ENCODE measurements around the gene INPP5E. TPM values are rescaled to one million over a fixed set of nuclear protein-coding genes. Genes with fewer than 3 reads are reported as not detected.

Gene INPP5E
- total and polyA plus RNA-seq, 2 experiments from 2014 or later: 5.8 to 13.4 TPM

DNA sequence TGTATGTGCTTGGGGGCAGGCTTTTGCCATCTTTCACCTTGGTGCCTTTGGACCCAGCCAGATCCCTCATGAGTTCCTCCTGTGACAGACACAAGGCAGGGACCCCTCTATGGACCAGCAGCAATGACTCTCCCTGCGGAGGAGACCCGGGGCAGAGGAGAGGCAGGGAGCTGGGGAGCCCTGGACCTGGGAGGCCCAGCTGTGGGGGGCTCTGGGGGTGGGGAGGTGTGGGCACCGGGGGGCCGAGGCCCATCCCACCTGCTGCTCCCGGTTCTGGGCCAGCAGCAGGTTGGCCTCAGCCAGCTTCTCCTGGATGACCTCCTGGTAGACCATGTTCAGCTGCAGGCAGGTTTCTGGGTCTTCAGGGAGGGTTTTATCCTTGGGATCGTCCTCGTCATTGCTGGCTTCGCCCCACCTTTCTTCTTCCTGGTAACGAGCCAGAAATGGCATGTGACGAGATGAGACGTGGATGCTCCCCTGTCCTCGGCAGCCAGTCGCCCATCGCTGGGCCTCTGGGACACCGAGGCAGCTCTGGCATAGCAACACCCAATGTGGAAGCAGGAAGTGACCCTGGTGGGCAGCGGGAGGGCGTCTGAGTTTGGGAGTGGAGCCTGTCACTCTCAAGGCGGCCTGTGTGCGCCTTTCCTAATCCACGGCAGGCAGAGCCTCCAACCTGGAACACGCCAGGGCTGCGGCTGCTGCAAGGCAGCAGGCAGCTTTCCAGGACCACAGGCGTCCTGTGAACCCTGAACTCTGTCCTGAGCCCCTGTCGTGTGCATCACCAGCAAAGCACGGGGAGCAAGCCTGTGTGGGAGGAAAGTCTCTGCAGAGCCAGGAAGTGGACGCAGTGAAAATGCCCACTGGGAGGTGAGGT lies 44.1 kb downstream of the INPP5E start (continued):
- TF ChIP-seq, protein P1, sequence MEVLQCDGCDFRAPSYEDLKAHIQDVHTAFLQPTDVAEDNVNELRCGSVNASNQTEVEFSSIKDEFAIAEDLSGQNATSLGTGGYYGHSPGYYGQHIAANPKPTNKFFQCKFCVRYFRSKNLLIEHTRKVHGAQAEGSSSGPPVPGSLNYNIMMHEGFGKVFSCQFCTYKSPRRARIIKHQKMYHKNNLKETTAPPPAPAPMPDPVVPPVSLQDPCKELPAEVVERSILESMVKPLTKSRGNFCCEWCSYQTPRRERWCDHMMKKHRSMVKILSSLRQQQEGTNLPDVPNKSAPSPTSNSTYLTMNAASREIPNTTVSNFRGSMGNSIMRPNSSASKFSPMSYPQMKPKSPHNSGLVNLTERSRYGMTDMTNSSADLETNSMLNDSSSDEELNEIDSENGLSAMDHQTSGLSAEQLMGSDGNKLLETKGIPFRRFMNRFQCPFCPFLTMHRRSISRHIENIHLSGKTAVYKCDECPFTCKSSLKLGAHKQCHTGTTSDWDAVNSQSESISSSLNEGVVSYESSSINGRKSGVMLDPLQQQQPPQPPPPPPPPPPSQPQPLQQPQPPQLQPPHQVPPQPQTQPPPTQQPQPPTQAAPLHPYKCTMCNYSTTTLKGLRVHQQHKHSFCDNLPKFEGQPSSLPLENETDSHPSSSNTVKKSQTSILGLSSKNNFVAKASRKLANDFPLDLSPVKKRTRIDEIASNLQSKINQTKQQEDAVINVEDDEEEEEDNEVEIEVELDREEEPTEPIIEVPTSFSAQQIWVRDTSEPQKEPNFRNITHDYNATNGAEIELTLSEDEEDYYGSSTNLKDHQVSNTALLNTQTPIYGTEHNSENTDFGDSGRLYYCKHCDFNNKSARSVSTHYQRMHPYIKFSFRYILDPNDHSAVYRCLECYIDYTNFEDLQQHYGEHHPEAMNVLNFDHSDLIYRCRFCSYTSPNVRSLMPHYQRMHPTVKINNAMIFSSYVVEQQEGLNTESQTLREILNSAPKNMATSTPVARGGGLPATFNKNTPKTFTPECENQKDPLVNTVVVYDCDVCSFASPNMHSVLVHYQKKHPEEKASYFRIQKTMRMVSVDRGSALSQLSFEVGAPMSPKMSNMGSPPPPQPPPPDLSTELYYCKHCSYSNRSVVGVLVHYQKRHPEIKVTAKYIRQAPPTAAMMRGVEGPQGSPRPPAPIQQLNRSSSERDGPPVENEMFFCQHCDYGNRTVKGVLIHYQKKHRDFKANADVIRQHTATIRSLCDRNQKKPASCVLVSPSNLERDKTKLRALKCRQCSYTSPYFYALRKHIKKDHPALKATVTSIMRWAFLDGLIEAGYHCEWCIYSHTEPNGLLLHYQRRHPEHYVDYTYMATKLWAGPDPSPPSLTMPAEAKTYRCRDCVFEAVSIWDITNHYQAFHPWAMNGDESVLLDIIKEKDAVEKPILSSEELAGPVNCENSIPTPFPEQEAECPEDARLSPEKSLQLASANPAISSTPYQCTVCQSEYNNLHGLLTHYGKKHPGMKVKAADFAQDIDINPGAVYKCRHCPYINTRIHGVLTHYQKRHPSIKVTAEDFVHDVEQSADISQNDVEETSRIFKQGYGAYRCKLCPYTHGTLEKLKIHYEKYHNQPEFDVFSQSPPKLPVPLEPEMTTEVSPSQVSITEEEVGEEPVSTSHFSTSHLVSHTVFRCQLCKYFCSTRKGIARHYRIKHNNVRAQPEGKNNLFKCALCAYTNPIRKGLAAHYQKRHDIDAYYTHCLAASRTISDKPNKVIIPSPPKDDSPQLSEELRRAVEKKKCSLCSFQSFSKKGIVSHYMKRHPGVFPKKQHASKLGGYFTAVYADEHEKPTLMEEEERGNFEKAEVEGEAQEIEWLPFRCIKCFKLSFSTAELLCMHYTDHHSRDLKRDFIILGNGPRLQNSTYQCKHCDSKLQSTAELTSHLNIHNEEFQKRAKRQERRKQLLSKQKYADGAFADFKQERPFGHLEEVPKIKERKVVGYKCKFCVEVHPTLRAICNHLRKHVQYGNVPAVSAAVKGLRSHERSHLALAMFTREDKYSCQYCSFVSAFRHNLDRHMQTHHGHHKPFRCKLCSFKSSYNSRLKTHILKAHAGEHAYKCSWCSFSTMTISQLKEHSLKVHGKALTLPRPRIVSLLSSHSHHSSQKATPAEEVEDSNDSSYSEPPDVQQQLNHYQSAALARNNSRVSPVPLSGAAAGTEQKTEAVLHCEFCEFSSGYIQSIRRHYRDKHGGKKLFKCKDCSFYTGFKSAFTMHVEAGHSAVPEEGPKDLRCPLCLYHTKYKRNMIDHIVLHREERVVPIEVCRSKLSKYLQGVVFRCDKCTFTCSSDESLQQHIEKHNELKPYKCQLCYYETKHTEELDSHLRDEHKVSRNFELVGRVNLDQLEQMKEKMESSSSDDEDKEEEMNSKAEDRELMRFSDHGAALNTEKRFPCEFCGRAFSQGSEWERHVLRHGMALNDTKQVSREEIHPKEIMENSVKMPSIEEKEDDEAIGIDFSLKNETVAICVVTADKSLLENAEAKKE (CRISPR knock-in tag; IDR thresholded peaks at IDR 0.05): no peak
- no peak for TF ChIP-seq EZH2phosphoT487 (IDR thresholded peaks at IDR 0.05; ENCODE audit: unreplicated experiment)

DNA sequence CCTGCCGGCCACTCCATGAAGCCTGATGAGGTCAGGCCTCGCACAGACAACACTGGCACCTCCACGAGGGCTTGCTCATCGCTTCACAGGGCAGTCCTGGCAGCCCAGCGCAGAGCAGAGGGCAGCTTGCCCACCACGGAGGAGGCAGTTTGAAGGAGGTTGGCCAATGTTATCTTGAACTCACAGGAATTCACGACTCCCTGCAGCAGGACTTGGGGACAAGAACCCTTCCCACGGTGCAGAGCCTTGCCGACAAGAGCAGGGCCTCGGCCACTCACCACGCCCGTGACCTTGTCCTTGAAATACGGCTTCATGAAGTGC lies 44.7 kb downstream of the INPP5E start:
- no peak overlapping the region for H3K4me2 ChIP-seq
- Mint-ChIP-seq H3K9me3 (no peaks in the 10 kb centered on the region), H3K4me1 (peaks cover 9% of the 10 kb centered on the region), H3K4me3 (no peak overlapping the region), H3K27me3 (ENCODE audit: insufficient read depth, low read depth, poor library complexity) (peaks cover 12% of the 10 kb centered on the region), H3K36me3 (ENCODE audit: low read depth) (peaks cover 66% of the 10 kb centered on the region), H3K27ac (no peak overlapping the region; the same call in 1 of the 2 replicates)
- no peaks in the 10 kb centered on the region for H3K9me2 ChIP-seq (ENCODE audit: insufficient read depth)
- H2AFZ ChIP-seq: no peak overlapping the region
- peaks cover 3% of the 10 kb centered on the region; the same call in 1 of the 2 replicates for H3K4me1 ChIP-seq (ENCODE audit: insufficient read depth)
- H3K79me2 ChIP-seq (replicated peaks; ENCODE audit: insufficient read depth): peaks cover 32% of the 10 kb centered on the region
- no peak overlapping the region for H3K4me3 ChIP-seq
- ATAC-seq: no peak
- H3F3A ChIP-seq (replicated peaks; ENCODE audit: low read depth): peaks cover 4% of the 10 kb centered on the region; the same call in 1 of the 2 replicates
- no peaks in the 10 kb centered on the region for H3K27me3 ChIP-seq (ENCODE audit: insufficient read depth)
- H3K27ac ChIP-seq (ENCODE audit: low read depth): no peak overlapping the region
- no peak for DNase-seq (ENCODE audit: low spot score)
- H3K36me3 ChIP-seq (ENCODE audit: insufficient read depth): peaks cover 17% of the 10 kb centered on the region
- peaks cover 12% of the 10 kb centered on the region for H4K20me1 ChIP-seq (replicated peaks; ENCODE audit: insufficient read depth)
- TF ChIP-seq, protein P2, sequence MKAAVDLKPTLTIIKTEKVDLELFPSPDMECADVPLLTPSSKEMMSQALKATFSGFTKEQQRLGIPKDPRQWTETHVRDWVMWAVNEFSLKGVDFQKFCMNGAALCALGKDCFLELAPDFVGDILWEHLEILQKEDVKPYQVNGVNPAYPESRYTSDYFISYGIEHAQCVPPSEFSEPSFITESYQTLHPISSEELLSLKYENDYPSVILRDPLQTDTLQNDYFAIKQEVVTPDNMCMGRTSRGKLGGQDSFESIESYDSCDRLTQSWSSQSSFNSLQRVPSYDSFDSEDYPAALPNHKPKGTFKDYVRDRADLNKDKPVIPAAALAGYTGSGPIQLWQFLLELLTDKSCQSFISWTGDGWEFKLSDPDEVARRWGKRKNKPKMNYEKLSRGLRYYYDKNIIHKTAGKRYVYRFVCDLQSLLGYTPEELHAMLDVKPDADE (IDR thresholded peaks at IDR 0.05): no peak
- TF ChIP-seq NANOG (IDR thresholded peaks at IDR 0.05; ENCODE audit: borderline replicate concordance): no peak
- TF ChIP-seq CREB1 (CRISPR knock-in tag; IDR thresholded peaks at IDR 0.05; ENCODE audit: low read depth): no peak
- TF ChIP-seq, protein P3, sequence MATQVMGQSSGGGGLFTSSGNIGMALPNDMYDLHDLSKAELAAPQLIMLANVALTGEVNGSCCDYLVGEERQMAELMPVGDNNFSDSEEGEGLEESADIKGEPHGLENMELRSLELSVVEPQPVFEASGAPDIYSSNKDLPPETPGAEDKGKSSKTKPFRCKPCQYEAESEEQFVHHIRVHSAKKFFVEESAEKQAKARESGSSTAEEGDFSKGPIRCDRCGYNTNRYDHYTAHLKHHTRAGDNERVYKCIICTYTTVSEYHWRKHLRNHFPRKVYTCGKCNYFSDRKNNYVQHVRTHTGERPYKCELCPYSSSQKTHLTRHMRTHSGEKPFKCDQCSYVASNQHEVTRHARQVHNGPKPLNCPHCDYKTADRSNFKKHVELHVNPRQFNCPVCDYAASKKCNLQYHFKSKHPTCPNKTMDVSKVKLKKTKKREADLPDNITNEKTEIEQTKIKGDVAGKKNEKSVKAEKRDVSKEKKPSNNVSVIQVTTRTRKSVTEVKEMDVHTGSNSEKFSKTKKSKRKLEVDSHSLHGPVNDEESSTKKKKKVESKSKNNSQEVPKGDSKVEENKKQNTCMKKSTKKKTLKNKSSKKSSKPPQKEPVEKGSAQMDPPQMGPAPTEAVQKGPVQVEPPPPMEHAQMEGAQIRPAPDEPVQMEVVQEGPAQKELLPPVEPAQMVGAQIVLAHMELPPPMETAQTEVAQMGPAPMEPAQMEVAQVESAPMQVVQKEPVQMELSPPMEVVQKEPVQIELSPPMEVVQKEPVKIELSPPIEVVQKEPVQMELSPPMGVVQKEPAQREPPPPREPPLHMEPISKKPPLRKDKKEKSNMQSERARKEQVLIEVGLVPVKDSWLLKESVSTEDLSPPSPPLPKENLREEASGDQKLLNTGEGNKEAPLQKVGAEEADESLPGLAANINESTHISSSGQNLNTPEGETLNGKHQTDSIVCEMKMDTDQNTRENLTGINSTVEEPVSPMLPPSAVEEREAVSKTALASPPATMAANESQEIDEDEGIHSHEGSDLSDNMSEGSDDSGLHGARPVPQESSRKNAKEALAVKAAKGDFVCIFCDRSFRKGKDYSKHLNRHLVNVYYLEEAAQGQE (IDR thresholded peaks at IDR 0.05; ENCODE audit: unreplicated experiment): no peak
- no peak for TF ChIP-seq POLR2AphosphoS5 (IDR thresholded peaks at IDR 0.05; ENCODE audit: low read depth)
- no peak for TF ChIP-seq EZH2phosphoT487 (IDR thresholded peaks at IDR 0.05; ENCODE audit: unreplicated experiment)
- no peak for TF ChIP-seq EZH2 (IDR thresholded peaks at IDR 0.05; ENCODE audit: low read depth, unreplicated experiment)
